ENCODE results near the gene BST1. TPM values are rescaled to one million over a fixed set of nuclear protein-coding genes. Genes with fewer than 3 reads are reported as not detected.

The BST1 gene
- total and polyA plus RNA-seq, 2 of the 8 experiments (the other 6 are each of a cell fraction or from before 2014, with no cell fraction given) = 0.52 to 0.54 TPM

DNA sequence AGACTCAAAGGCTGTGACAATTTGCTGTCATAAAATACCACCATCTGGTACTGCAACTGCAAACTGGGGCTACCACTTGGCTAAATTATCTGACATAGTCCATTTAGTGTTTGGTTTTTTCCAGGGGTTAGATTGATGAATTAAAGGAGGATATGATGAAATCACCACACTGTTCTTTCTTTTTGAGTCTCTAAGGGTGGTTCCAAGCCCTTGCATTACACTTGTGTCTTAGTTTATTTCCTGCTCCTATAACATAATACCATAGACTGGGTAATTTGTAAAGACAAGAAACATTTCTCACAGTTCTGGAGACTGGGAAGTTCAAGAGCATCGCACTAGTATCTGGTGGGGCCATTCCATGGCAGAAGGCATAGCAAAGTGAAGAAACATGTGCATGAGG lies 43.2 kb downstream of the BST1 start:
- WGBS, 2 experiments (ENCODE audit: extremely low coverage in 1 of 2, insufficient coverage in 1 of 2, insufficient read length in 1 of 2, insufficient replicate concordance in 2 of 2, low coverage in 1 of 2, low lambda C conversion rate in 2 of 2, missing lambda C conversion rate in 1 of 2) = 85% methylated on average over 1 of the region's 1 CpG; no CpG with 5 or more reads in 1 of the 2 experiments

More for the DNA sequence above, 43.2 kb downstream of the BST1 start:
- Histone ChIP-seq H4K8ac (ENCODE audit: extremely low read depth, insufficient read depth, low read length) (no peak overlapping the region), H3K36me3 (ENCODE audit: control insufficient read depth in 2 of 4, insufficient read depth in 4 of 4, low read length in 3 of 4) (no peaks in the 10 kb centered on the region), H3K23ac (ENCODE audit: insufficient read length) (no peak overlapping the region), H3K4me1 (replicated peaks in 1 of 4; ENCODE audit: control insufficient read depth in 3 of 4, insufficient read depth in 4 of 4, low read length in 3 of 4) (no peaks in the 10 kb centered on the region), H3K27ac (ENCODE audit: low read depth, low read length) (no peak overlapping the region), H4K5ac (ENCODE audit: insufficient read length, low read depth, low read length) (no peak overlapping the region), H3K14ac (ENCODE audit: insufficient read length) (no peak overlapping the region), H3K4me2 (ENCODE audit: insufficient read depth in 1 of 2, low read depth in 2 of 2, low read length in 2 of 2) (no peak overlapping the region), H3K9ac (replicated peaks in 1 of 4; ENCODE audit: extremely low read depth in 1 of 4, low read depth in 3 of 4, low read length in 3 of 4) (no peak overlapping the region), H3K79me2 (ENCODE audit: control insufficient read depth in 1 of 2, insufficient read depth in 2 of 2, low read length in 2 of 2) (no peaks in the 10 kb centered on the region), H3K27me3 (replicated peaks in 1 of 4; ENCODE audit: control insufficient read depth in 3 of 4, extremely low read depth in 1 of 4, insufficient read depth in 3 of 4, low read length in 3 of 4) (peaks cover 0 to 1% (median 0%) of the 10 kb centered on the region in 4 experiments; a peak in 1 of 7 replicates), H3K18ac (ENCODE audit: extremely low read depth, low read length) (no peak overlapping the region), H3K4me3 (ENCODE audit: extremely low read depth in 1 of 4, insufficient read depth in 2 of 4, low read depth in 3 of 4, low read length in 4 of 4) (no peak overlapping the region), H2BK15ac (ENCODE audit: low read length) (no peak overlapping the region), H3K23me2 (ENCODE audit: low read depth, low read length) (no peaks in the 10 kb centered on the region), H3K79me1 (ENCODE audit: low read depth, low read length) (no peaks in the 10 kb centered on the region), H2AK5ac (ENCODE audit: low read depth, low read length) (no peak overlapping the region), H2BK20ac (ENCODE audit: low read length) (no peak overlapping the region), H3K56ac (replicated peaks; ENCODE audit: insufficient read length, low read depth, low read length) (no peak overlapping the region), H3K9me3 (ENCODE audit: insufficient read depth in 2 of 2, low read depth in 1 of 2, low read length in 1 of 2) (no peaks in the 10 kb centered on the region), H2BK12ac (ENCODE audit: low read depth, low read length) (no peak overlapping the region), H4K20me1 (replicated peaks in 1 of 2; ENCODE audit: control insufficient read depth in 1 of 2, insufficient read depth in 2 of 2, low read length in 2 of 2) (no peaks in the 10 kb centered on the region), H3K4ac (replicated peaks; ENCODE audit: insufficient read length, low read depth, low read length) (no peak overlapping the region), H2BK5ac (ENCODE audit: low read depth, low read length) (no peak overlapping the region), H4K91ac (replicated peaks; ENCODE audit: insufficient read length, low read length) (no peak overlapping the region), H2BK120ac (replicated peaks; ENCODE audit: low read depth, low read length) (no peak overlapping the region), H2AFZ (ENCODE audit: low read length) (no peak overlapping the region)
- ChIA-PET POLR2A (ENCODE audit: partially characterized antibody) (no interaction called here), CTCF (ENCODE audit: partially characterized antibody) (interaction anchor here (1.6 kb wide), 1 partner anchor 57 kb away, joined by 4 read pairs; no protein-coding TSS in a partner anchor)
- DNase-seq (ENCODE audit: low read depth in 1 of 2, low spot score in 2 of 2) (no peak), FAIRE-seq (no peak)
- TF ChIP-seq HDAC6 (IDR thresholded peaks at IDR 0.05; ENCODE audit: low read depth, low read length) = no peak
